GM23338 (cell line): ENCODE measurements around the gene LEMD1. TPM values are rescaled to one million over a fixed set of nuclear protein-coding genes. Genes with fewer than 3 reads are reported as not detected.
"Not testable (repeated sequence)": the region's sequence is repeated elsewhere in the genome, so short reads cannot be mapped to it uniquely, and the experiment has no call there.

Source experiments
- ATAC-seq: fragments of 200-7000 bp; cut with Tn5 transposase; 3 replicates; pipeline ENCODE4 v1.9.1; 2020
- DNase-seq: peaks from one replicate; pipeline ENCODE4 v3.0.0-alpha.2; 2015; ENCODE audit warnings: low spot score
- H2AFZ ChIP-seq: fragments of 200-600 bp; sonication (generic); 2 replicates; pipeline ENCODE4 v1.8.0; 2016; ENCODE audit warnings: antibody characterized with exemption, mild to moderate bottlenecking, moderate library complexity
- H3F3A ChIP-seq: fragments of 200-600 bp; sonication (generic); replicated peaks from 2 replicates; pipeline ENCODE4 v1.8.0; 2017; ENCODE audit warnings: antibody characterized with exemption, mixed run types, low read depth
- H3K27ac ChIP-seq: fragments of 200-600 bp; sonication (generic); 2 replicates; pipeline ENCODE4 v1.6.1; 2016; ENCODE audit warnings: low read depth
- H3K27me3 ChIP-seq: fragments of 200-600 bp; sonication (generic); 2 replicates; pipeline ENCODE4 v1.8.0; 2016; ENCODE audit warnings: mild to moderate bottlenecking, mixed run types, moderate library complexity; ENCODE audit not compliant: insufficient read depth
- H3K36me3 ChIP-seq: fragments of 200-600 bp; sonication (generic); 2 replicates; pipeline ENCODE4 v1.8.0; 2016; ENCODE audit warnings: mild to moderate bottlenecking; ENCODE audit not compliant: insufficient read depth
- H3K4me1 ChIP-seq: fragments of 200-600 bp; sonication (generic); 2 replicates; pipeline ENCODE4 v1.8.0; 2016; ENCODE audit warnings: mild to moderate bottlenecking, moderate library complexity; ENCODE audit not compliant: insufficient read depth
- H3K4me2 ChIP-seq: fragments of 200-600 bp; sonication (generic); 2 replicates; pipeline ENCODE4 v1.7.1; 2017; ENCODE audit warnings: mixed run types
- H3K4me3 ChIP-seq: fragments of 200-600 bp; sonication (generic); 2 replicates; pipeline ENCODE4 v1.6.1; 2016; ENCODE audit warnings: mixed run types
- H3K79me2 ChIP-seq: fragments of 200-600 bp; sonication (generic); replicated peaks from 2 replicates; pipeline ENCODE4 v1.8.0; 2017; ENCODE audit warnings: mild to moderate bottlenecking; ENCODE audit not compliant: insufficient read depth
- H3K9me2 ChIP-seq: fragments of 200-600 bp; sonication (generic); 2 replicates; pipeline ENCODE4 v1.8.0; 2017; ENCODE audit not compliant: insufficient read depth
- H4K20me1 ChIP-seq: fragments of 200-600 bp; sonication (generic); replicated peaks from 2 replicates; pipeline ENCODE4 v1.8.0; 2017; ENCODE audit warnings: mild to moderate bottlenecking; ENCODE audit not compliant: insufficient read depth
- H3K27ac Mint-ChIP-seq: 2 replicates; pipeline ENCODE4 v1.8.0; 2020; ENCODE audit warnings: inconsistent platforms, mild to moderate bottlenecking, moderate library complexity, mixed read lengths
- H3K27me3 Mint-ChIP-seq: 3 replicates; pipeline ENCODE4 v1.8.0; 2022; ENCODE audit warnings: low read depth, mild to moderate bottlenecking, moderate library complexity, mixed read lengths, inconsistent platforms; ENCODE audit not compliant: insufficient read depth, poor library complexity
- H3K36me3 Mint-ChIP-seq: 3 replicates; pipeline ENCODE4 v1.8.0; 2021; ENCODE audit warnings: low read depth, mild to moderate bottlenecking, inconsistent platforms, moderate library complexity, mixed read lengths
- H3K4me1 Mint-ChIP-seq: 3 replicates; pipeline ENCODE4 v1.8.0; 2020; ENCODE audit warnings: mild to moderate bottlenecking, inconsistent platforms, mixed read lengths
- H3K4me3 Mint-ChIP-seq: 3 replicates; pipeline ENCODE4 v1.8.0; 2021; ENCODE audit warnings: moderate library complexity, mild to moderate bottlenecking, inconsistent platforms, mixed read lengths
- H3K9me3 Mint-ChIP-seq: 3 replicates; pipeline ENCODE4 v1.8.0; 2020; ENCODE audit warnings: moderate library complexity, mild to moderate bottlenecking, inconsistent platforms, mixed read lengths
- CREB1 ChIP-seq: fragments of 250-450 bp; sonication (Bioruptor Pico); IDR thresholded peaks from 2 replicates; pipeline ENCODE4 v1.5.0; 2020; ENCODE audit warnings: low read depth, mild to moderate bottlenecking, moderate library complexity
- CTCF ChIP-seq, 2 experiments: fragments of 200-600 bp in 1 of 2; sonication (generic) in 1 of 2; conservative IDR thresholded peaks; 2 replicates each; pipeline versions ENCODE4 v1.5.1 to v1.6.1; 2016 to 2017; ENCODE audit warnings: antibody characterized with exemption in 2 of 2, low read depth in 2 of 2, mild to moderate bottlenecking in 2 of 2, moderate library complexity in 1 of 2
- ETS1 ChIP-seq: IDR thresholded peaks from 2 replicates; pipeline ENCODE4 v1.6.1; 2016; ENCODE audit warnings: antibody characterized with exemption
- EZH2phosphoT487 ChIP-seq: fragments of 200-600 bp; sonication (generic); IDR thresholded peaks from one replicate; pipeline ENCODE4 v1.8.1; 2018; ENCODE audit warnings: antibody characterized with exemption; ENCODE audit not compliant: unreplicated experiment
- JUNB ChIP-seq: IDR thresholded peaks from one replicate; pipeline ENCODE4 v1.6.1; 2016; ENCODE audit warnings: antibody characterized with exemption; ENCODE audit not compliant: unreplicated experiment
- NANOG ChIP-seq: IDR thresholded peaks from 2 replicates; pipeline ENCODE4 v1.6.1; 2016; ENCODE audit warnings: antibody characterized with exemption, borderline replicate concordance
- POLR2AphosphoS5 ChIP-seq: IDR thresholded peaks from 2 replicates; pipeline ENCODE4 v1.6.1; 2016; ENCODE audit warnings: antibody characterized with exemption, low read depth
- ZNF114 ChIP-seq: fragments of 250-450 bp; sonication (Bioruptor Pico); IDR thresholded peaks from 2 replicates; pipeline ENCODE4 v1.5.0; 2020; ENCODE audit warnings: mild to moderate bottlenecking, moderate library complexity
- polyA plus RNA-seq: library from polyadenylated mRNA; unstranded; fragments of >200 nt; fragmentation: Nextera tagmentation; extraction: Ambion mirVana; gene quantifications from 2 replicates; pipeline ENCODE4 v1.2.1, GENCODE V29; 2016
- total RNA-seq: library from RNA; depleted of rRNA; stranded (reverse); fragments of >200 nt; shearing (Covaris generic); gene quantifications from 2 replicates; pipeline ENCODE4 v1.2.3, GENCODE V29; 2014

LEMD1 gene
- total and polyA plus RNA-seq, 2 experiments from 2014 or later = 4.7 to 10.7 TPM

- not testable (repeated sequence) for H3K36me3 Mint-ChIP-seq, H3K4me1 Mint-ChIP-seq
Observed at GRCh38 chr1:205365086-205365485, 56.8 kb downstream of the LEMD1 start.

GRCh38 chr1:205360891-205361290 is 61.0 kb downstream of the LEMD1 start:
- Mint-ChIP-seq H3K9me3 (no peaks in the 10 kb centered on the region), H3K27ac (no peak overlapping the region), H3K36me3 (no peaks in the 10 kb centered on the region), H3K4me3 (no peak overlapping the region), H3K4me1 (peaks cover 34% of the 10 kb centered on the region), H3K27me3 (peaks cover 6% of the 10 kb centered on the region)
- Histone ChIP-seq H3K4me2 (no peak overlapping the region), H4K20me1 (no peaks in the 10 kb centered on the region), H3K79me2 (no peaks in the 10 kb centered on the region), H3K4me3 (no peak overlapping the region), H3K9me2 (no peaks in the 10 kb centered on the region), H3F3A (peaks cover 21% of the 10 kb centered on the region; the same call in 1 of the 2 replicates), H3K27me3 (no peaks in the 10 kb centered on the region), H3K27ac (no peak overlapping the region), H3K4me1 (peaks cover 40% of the 10 kb centered on the region), H3K36me3 (no peaks in the 10 kb centered on the region), H2AFZ (peak overlapping the region; percentile 84)
- DNase-seq = no peak
- no peak for TF ChIP-seq ZNF114 (CRISPR knock-in tag)
- ATAC-seq = no peak

More at GRCh38 chr1:205365086-205365485, 56.8 kb downstream of the LEMD1 start:
- H3K4me3 Mint-ChIP-seq, H3K27ac Mint-ChIP-seq, H4K20me1 ChIP-seq, H3K9me3 Mint-ChIP-seq, H3F3A ChIP-seq, H3K4me2 ChIP-seq, H3K27me3 Mint-ChIP-seq, ATAC-seq, H2AFZ ChIP-seq, H3K4me3 ChIP-seq, H3K27ac ChIP-seq, H3K79me2 ChIP-seq, H3K27me3 ChIP-seq, DNase-seq, H3K36me3 ChIP-seq, H3K9me2 ChIP-seq: not testable (repeated sequence)
- H3K4me1 ChIP-seq = peaks cover 14% of the 10 kb centered on the region

GRCh38 chr1:205359771-205360565 is 61.9 kb downstream of the LEMD1 start:
- ATAC-seq (no peak; the same call in 2 of the 3 replicates), DNase-seq (no peak)
- Histone ChIP-seq H3K79me2 (no peaks in the 10 kb centered on the region), H2AFZ (peak overlapping the region; percentile 94), H4K20me1 (no peaks in the 10 kb centered on the region), H3K9me2 (no peaks in the 10 kb centered on the region), H3F3A (peaks cover 17% of the 10 kb centered on the region; the same call in 1 of the 2 replicates), H3K4me2 (no peak overlapping the region), H3K36me3 (no peaks in the 10 kb centered on the region), H3K27me3 (no peaks in the 10 kb centered on the region), H3K4me1 (peaks cover 47% of the 10 kb centered on the region), H3K4me3 (no peak overlapping the region), H3K27ac (no peak overlapping the region)
- no peak overlapping the region for H3K4me3 Mint-ChIP-seq
- H3K27me3 Mint-ChIP-seq = peaks cover 7% of the 10 kb centered on the region
- no peaks in the 10 kb centered on the region for H3K9me3 Mint-ChIP-seq
- no peaks in the 10 kb centered on the region for H3K36me3 Mint-ChIP-seq
- no peak overlapping the region for H3K27ac Mint-ChIP-seq
- H3K4me1 Mint-ChIP-seq = peaks cover 42% of the 10 kb centered on the region
- TF ChIP-seq JUNB = no peak
- no peak for TF ChIP-seq ETS1
- no peak for TF ChIP-seq EZH2phosphoT487
- TF ChIP-seq NANOG = no peak
- TF ChIP-seq CREB1 (CRISPR knock-in tag) = no peak
- TF ChIP-seq CTCF (conservative IDR thresholded peaks at IDR 0.05; ENCODE audit: low read depth in 2 of 2) = no peak
- no peak for TF ChIP-seq POLR2AphosphoS5
